Fibroblast of peridontal ligament (primary cell): ENCODE measurements around the gene LMO1.

Experiments used
- DNase-seq: peaks from one replicate; pipeline ENCODE4 v3.0.0-alpha.2; 2010; ENCODE audit errors: extremely low read depth

The LMO1 gene

DNA sequence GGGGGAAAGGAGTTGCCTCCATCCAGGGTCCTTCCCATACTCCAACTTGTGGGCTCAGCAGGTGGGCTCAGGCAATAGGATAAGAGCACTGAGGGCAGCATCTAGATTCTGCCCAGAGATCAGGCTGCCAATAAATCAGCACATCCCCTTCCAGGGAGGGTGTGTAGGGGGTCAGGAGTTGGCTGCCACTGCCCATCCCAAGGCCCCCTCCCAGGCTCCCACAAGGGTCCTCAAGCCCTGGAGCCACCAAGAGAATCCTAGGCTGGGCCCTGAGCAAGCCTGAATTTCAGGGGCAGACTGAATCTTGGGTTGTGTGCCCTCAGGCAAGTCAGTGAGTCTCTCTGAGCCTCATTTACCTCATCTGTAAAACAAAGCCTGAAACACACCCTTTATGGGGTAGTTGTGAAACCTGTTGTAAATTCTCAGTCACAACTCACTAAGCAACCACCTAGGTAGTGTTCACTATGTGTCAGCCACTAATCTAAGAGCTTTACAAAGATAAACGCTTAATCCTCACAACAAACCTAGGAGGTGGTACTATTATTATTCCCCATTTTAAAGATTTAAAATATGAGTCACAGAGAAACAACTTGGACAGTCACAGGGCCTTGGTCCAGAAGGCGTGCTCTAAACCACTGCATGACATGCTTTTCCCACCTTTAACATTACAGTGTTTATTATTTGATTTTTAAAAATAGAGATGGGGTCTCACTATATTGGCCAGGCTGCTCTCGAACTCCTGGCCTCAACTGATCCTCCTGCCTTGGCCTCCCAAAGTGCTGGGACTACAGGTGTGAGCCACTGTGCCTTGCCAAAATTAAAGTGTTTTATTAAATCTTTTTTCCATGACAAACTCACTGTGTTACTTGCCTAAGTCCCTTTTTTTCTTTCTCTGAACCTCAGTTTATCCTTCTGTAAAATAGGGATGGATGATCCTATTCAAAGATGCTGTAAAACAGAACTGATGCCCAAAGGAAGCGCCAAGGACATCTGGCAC, 36.2 kb downstream of the LMO1 start:
- DNase-seq: no peak

DNA sequence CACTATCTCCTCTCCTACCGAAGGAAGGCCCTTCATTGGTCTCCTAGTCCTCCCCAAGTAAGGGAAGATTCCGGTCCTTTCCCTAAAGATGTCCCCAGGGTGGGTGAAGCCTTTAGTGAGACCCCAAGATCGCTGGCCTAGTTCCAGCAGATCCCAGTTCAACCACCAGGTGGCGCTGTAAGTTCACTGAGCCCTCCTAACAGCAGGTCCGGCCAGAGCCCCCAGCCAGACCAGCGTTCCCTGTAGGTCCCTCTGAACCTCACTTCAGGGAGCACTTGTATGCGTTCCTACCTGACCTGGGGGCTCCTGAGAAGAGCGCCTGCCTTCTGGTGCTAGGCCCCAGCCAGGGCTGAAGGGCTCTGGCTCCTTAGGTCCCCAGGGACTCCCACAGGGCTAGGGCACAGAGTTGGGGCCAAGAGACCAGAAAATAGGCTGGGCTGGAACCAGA, 38.1 kb downstream of the LMO1 start:
- DNase-seq: peak; percentile 56

DNA sequence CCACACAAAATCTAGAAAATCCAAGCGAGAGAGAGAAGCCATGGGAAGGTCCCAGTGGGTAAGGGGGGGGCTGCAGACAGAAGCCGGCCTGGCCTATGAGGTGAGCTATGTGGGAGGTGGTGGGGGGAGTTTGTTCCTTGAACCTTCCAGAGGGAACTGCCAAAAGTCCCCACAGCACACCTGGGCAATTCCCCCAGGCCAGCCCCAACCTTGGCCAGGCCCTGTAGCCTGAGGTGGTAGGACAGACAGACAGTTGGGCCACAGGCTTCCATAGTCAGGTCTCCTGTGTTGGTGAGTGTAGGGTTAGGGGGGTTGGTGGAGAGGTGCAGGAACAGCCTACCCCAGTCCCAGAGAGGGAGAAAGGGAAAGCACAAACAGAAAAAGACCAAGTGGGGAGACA, 39.0 kb downstream of the LMO1 start:
- no peak for DNase-seq

DNA sequence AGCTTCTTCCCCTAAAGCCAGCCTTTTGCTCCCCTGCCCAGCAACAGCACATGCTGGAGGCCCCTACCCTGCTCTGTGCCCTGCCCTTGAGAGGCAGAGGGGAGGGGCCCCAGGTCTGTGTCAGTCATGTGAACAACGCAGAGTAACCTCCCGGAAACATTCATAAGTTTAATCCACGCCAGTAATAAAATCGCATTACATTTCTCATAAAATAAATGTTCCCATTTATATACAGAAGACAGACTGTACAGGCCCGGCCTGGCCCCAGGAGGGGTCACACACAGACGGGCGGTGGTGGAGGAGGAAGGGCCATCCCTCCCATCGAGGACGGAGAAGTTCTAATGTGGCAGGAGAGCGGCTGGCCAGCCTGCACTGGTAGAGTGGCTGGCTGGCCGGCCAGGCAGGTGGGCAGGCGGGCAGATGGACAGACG, 39.5 kb downstream of the LMO1 start:
- no peak for DNase-seq

DNA sequence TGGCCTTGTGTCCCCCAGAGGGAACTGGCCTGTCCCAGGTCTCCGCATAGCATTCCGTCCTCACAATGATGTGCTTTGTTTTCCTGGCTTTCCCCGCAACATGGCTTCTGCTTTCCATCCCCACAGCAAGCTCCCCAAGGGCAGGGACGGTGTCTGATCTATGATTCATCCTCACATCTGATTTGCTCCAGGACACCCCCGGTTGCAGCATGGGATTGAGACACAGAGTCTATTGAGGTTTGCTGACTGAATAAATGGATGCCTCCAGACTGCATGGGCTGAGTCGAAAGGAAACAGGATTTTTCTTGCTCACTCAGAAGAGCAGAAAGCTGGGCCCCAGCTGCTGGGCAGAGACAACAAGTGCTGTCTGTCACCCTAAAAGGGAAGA, 40.2 kb downstream of the LMO1 start:
- DNase-seq: peak; percentile 3

DNA sequence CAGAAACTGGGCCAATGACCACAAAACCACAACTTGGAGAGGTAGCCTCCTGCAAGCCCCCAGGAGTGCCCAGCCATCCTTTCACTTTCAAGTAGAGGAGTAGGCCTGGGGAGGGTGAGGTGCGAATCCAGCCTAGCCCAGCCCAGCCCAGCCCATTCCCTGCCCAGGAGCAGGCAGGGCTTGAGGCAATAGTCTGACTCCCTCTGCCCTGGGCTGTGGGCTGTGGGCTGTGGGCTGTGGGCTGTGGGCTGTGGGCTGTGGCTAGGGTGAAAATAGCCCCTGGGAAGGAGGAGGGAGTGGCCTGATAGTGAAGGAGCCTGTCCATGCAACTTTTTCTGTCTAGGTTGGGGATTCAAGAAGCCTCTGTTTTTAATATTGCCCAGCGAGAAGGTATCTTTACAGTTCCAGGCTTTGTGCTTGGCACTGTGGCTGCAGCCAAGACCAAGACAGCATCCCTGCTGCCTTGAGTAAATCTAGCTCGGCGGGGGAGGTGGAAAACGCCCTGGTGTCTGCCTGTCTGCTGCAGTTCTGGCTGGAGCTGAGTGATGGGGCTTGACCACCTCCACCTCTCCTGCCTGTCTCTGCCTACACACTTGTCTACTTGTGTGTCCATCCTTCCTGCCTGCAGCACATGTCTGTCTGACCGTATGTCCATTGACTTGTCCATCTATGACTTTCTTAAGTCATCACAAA, 40.7 kb downstream of the LMO1 start:
- DNase-seq: no peak

DNA sequence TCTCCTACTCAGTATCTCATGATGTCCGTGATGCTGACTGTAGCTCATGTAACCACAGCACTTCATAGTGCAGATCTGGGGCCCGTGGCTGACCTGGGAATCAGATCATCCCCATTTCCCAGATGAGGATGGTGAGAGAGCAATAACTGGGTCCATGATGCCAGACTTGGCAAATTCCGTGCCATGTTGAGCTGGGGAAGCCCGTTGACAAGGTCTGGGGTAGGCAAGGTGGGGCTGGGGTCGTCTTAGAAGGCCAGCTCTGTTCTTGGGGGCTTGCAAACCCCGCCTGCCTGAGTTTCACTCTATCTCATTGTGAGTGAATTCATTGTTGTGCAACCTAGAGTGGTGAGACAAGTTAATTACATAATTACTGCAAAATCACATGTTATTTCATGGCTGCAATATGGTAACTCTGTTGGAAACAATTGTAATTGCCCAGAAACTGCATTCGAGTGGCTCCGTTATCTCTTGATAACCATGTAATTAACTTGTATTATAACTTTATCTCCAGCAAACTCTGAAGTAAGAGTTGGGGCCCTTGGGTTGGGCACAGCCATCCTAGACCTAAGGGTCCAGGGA, 41.7 kb downstream of the LMO1 start:
- no peak for DNase-seq

DNA sequence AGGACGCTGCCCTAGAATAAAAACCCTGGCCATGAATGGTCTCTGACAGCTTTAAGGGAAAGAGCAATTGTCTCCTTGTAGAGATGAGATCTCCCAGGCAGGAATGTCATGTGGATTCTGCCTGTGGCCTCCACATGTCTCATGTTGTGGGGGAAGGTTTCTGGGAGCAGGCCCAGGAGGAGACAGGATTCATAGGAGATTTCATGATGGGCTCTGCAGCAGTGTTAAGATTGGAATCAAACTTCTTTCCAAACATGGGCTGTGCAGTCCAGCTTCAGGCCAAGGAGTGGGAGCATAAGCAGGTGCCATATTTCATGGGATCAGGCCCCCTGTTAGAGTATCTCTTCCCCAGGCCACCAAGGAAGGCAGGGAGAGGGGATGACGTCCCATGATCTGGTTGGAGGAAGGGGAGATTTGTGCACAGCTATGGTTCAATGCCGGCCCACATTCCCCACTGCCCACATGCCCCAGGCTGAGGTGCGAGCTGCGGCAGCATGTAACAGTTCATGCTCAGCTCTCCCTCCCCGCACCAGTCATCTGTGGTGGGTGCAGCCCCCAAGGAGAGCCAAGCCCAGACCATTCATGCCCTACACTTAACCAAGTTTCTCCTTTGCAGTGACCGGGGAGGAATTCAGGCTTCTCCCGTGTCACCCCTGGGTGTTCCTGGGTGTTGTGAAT, 42.5 kb downstream of the LMO1 start:
- DNase-seq: no peak

DNA sequence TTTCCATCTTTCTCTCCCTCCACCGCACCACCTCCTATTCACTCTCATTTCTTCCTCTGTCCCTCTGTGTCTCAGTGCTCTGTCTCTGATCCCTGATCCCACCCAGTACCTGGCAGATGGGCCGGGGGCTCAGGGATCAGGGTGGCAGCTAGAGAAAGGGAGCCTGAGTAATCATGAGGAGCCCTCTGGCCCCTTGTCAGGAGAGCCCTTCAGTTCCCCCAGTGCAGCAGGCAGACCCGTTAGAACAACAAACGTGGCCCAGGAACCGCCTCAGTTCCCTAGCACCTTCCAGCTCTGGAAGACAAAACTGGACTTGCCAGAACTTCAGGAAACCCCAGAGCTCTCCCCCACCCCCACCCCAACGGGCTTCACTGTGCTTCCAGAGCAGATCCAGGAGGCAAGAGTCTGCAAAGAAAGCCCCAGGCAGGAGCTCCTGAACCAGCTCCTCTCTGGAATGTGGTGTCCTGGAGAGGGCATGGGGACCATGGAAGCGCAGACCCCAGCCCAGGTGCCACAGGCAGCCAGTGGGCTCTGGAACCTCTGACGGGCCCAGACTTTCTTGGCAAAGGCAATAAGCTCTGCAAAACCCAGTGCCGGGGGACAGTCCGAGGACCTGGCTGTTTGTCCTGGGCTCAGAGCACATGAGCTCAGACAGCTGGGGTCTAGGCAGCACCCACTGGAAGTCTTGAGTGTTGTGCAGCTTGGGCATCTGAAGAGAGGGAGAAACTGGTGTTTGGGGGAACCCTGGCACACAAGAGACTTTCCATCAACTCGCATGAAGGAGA, 43.2 kb downstream of the LMO1 start:
- DNase-seq: no peak

DNA sequence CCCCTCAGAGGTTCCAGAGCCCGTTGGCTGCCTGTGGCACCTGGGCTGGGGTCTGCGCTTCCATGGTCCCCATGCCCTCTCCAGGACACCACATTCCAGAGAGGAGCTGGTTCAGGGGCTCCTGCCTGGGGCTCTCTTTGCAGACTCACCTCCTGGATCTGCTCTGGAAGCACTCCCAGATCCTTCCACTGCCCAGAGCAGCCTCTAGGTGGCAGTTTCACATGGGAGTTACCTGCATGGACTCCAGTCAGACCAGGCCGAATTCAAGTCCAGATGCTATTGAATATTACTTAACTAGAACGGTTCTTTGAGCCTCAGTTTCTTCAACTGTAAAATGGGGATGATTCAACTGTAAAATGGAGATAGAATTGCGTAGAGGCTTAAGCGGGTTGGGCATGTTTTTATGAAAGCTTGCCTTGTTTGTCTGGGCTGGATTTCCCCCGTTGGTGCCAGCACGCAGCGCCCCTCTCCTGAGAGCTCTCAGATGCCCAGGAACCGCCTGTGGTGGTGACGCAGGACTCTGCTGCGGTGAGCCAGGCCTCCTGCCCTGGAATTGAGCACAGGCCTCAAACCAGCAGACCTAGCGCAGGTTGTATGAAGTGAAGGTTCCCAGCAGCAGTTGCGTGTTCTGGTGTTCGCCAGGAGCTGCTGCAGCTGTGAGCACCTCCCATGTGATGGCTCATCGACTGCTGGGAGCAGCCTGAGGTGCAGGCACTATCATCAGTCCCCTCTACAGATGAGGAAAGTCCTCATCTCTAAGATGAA, 44.2 kb downstream of the LMO1 start:
- peak; percentile 47 for DNase-seq

DNA sequence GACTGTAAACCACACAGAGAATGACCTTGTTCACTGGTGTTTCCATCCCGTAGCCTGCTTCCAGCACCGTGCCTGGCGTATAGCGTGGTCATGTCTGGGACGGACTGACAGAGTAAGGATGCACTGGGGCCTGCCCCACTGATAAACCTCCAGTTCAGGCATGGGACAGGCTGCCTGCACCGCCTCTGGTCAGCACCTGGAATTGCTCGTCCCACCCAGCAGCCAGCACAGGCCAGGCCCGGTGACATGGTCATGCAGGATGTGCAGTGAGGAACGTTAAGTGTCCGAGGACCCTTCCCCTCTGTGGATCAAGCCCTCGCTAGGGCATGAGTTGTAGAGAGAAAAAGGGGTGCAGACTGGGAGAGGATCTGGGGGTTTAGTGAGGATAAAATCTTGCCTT, 44.8 kb downstream of the LMO1 start:
- no peak for DNase-seq

DNA sequence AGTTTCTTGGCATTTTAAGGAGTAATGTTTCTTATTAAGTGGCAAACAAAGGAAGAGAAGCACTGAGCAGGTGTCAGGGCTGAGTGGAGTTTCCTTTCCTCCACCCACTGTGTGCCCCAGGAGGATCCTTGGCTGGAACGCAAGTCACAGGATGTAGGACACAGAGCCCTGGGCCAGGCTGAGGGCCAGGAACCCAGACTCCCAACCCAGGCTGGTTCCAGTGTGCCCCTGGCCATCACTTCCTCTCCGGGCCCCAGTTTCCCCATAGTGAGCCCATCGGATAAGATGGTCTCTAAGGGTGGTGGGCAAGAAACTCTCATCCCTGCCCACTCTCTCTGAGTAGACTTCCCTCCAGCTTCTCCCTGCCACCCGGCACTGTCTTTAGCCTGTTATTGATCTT, 45.3 kb downstream of the LMO1 start:
- DNase-seq: no peak

DNA sequence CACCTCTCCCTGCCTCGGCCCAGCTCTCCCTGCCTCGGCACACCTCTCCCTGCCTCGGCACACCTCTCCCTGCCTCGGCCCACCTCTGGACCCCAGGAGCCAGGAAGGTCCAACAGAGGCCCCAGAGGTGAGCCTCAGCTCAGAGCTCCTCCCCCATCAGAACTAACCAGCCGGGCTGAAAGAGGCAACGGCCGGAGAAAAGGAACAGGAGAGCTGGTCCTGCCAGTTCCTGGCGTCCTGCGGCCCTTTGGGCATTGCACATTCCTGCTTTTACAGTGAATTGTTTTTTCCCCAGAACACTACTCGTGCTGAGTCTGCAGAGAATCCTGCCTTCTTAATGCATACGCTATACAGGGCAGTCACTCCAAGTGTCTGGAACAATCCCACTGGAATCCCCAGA, 45.8 kb downstream of the LMO1 start:
- DNase-seq: no peak

DNA sequence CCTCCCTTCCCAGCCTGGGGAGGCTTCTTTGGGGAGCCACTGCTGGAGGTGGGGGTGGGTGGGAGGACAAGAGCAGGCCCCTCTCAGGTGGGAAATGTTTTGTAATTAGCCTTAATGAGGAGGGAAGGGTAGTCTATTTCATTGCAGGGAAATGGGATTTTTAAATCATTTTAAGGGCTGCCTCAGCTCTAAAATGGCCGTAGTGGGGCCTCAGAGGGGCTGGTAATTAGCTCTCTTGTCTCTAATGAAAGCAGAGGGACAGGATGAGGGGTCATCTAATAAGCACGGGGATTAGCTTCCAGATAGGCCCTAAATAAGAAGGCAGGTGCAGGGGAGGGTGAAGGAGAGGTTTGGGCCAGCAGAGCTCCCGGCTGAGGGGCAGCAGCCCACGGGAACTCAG, 46.5 kb downstream of the LMO1 start:
- no peak for DNase-seq

DNA sequence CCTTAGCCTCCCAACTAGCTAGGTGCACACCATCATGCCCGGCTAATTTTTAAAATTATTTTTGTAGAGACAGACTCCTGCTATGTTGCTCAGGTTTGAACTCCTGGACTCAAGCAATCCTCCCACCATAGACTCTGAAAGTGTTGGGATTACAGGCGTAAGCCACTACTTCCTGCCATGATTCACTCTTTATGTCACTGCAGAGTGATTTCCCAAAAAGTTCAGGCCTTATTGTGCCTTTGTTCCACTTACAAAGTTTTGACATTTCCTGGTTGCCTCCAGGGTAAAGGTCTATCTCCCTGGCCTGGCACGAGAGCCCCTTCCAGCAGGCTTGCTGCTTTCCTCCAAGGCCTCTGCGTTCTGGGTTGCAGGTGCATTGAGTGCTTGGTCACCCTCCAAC, 50.3 kb downstream of the LMO1 start:
- no peak for DNase-seq

DNA sequence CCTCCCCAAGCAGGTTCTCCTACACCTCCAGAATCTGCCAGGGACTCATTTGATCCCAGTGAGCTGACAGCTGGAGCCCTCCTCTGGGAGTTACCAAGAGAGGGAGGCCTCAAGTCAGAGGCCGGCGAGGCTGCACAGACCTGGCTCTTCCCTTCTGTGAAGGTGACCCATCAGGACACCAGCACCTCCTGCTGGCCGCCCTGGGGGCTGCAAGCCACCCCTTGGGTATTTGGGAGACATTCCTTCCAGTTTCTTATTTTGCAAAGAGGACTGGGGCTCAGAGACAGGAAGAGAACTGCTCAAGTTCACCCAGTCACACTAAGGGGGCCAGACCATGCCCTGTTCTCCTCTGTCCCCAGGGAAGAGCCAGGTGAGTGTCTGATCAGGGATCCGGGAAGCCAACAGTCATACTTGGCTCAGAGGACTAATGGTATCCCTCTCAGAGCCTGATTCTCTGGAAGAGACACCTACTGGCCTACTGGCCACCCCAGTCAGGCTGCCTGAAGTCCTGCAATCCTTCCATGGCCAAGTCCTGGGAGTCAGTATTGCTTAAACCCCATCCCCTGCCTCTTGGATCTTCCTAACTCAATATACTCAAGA, 54.4 kb downstream of the LMO1 start:
- DNase-seq: no peak

DNA sequence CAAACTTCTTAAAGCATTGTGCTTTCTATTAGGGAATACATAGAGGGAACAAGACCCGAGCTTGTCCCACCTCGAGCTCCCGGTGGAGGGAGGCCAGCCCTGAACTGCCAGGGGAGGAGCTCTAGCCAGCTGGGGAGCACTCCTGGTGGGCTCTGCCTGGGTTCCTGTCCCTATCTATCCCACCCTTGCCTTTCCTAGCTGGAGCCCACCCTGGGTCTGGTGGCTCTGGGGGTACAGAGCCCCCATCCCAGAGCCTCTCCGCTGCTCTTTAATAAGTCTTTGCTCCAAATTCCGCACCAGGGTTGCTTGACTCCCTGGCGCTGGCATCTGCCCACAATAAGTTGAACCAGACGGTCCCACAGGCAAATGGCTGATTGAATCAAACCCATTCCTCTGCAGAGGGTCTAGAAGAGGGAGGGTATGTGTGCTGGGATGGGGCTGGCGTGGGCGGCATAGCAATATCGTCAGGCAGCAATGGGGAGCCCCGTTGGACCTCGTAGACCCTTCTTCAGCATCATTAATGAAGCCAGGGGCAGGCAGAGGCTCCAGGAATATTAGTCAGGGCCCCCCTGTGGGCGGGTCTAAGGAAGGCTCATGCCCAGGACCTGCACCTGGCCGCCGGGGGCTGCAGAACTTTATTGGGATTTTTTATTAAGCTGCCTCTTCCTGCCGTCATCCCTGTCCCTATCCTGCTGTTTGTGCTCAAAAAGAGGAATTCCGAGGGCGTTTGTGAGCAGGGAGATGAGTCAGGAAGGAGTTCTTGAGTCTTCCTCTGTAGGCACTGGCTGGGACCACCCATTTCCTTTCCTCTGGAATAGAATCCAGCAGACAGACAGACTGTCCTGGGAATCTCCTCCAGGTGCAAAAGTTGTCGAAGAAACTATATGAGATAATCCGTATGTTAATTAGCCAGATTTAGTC, 56.3 kb downstream of the LMO1 start:
- DNase-seq: no peak

DNA sequence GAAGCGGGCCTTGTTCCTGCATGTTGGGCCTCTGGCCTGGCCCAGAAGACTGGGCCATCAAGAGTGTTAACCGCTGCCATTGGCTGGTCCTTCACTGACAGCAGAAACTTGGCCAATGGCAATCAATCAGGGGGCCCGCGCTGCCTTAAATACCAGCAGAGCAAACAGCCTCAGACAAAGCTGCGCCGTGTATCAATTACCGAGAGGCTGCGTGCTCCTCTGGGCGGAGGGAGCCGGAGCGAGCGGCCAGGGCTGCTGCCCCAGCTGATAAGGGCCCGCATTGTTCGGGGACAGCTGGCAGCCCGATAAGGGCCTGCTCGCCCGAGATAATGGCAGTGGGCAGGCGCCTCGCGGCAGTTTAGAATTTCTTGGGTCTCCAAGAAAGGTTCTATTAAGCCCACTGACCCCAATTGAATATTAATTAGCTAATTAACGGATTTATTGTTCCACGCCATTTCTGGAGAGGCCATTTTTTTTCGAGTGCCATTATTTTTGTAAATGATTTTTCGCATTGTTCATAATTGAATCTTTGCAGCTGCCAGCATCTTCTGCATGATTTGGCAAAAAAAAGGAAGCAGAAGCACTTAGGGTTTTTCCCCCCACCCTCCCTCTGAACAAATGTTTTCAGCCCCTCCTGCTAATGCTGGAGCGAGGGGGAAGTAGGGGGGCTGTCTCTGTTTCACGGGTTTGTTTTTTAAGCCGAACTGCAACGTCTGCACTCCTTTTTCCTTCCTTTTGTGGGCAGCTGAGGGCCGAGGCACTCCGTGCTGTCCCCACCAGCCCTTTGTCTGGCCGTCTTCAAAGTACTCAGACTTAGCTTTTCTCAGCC, 57.2 kb downstream of the LMO1 start:
- no peak for DNase-seq
